SH-SY5Y (cell line): Measurements from ENCODE around the gene KRT82.

Experiments used
- GATA2 ChIP-seq: IDR thresholded peaks from 2 replicates; pipeline ENCODE4 v1.6.1; 2011; ENCODE audit warnings: mild to moderate bottlenecking, low read depth, low read length
- GATA3 ChIP-seq: IDR thresholded peaks from 2 replicates; pipeline ENCODE4 v1.6.1; 2011; ENCODE audit warnings: low read depth, mild to moderate bottlenecking, low read length, moderate library complexity

The KRT82 gene

DNA sequence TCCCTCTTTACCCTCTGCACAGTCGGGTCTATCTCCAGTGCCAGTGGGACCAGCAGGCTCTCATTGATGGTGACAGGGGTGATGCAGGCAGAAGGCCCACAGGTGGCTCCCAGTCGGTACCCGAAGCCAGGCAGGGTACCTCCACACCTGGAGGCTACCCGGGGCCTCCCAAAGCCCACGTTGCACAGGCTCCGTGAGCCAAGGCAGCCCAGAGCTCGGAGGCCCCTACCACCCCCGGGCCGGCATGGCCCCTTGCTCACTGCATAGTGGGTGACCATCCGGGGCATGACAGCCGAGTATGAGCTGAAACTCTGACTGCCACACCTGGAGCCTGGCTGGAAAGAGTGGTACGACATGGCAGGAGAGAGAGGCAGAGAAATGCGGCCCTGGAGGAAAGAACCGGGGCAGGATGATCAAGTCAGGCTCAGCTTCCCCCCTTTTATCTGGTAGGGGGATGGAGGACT is at the start of gene KRT82:
KRT82 (minus strand) TSS at position 414 of the 464 bp plus-strand sequence; CDS start at position 356, 58 bp downstream.
- TF ChIP-seq GATA3, result no peak
- no peak for TF ChIP-seq GATA2

DNA sequence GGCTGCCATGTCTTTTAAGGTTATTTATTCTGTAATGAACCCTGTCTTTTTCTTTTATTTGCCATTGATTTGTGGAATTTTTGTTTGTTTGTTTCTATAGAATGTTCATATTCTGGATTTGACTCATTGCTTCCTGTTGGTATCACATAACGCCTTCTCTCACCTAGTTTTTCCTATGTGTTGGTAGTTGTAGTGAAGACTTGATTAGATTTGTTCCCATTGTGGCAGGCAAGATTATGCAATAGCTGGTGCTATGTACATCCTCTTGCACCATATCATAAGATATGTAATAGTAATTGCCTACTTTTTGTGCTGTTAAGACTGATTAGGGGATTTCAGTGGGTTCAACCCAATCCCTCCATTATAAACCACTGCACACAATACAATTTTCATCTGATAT is 49.7 kb upstream of the KRT82 start:
- TF ChIP-seq GATA2 (no peak), GATA3 (no peak)

DNA sequence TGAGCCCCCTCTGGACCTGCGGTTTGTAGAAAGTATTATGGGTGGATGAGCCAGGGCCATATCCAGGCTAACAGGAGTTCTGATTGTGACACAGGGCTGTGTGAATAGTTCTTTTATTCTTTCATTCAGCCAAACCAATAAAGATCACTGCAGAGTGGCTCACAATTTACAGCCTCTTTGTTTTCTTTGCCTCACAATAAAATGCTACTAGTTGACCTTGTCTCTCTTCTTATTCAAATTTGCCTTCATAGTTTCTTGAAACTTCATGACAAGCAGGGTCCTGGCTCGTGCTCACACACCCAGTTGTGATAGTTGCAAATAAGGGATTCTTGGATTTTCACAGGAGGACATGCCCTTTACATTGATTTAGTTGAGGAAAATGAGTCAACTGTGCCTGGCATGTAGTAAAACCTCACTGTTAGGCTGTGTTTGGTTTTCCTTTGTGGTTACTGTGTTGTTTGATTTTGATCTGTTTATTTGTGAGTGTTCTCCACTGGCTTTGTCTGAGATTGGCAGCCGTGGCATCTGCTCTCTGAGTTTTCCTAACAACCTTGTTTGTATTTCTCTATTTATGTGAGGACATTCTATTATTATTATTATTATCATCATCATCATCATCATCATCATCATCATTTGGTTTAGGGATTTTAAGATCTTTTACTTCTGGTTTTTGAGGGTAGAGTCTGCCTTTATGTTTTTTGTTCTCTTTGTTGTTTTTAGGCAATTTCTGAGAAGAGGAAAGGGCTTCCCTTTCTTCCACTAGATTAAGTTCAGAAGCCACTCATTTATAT is 48.5 kb upstream of the KRT82 start:
- TF ChIP-seq GATA2 (no peak), GATA3 (no peak)

DNA sequence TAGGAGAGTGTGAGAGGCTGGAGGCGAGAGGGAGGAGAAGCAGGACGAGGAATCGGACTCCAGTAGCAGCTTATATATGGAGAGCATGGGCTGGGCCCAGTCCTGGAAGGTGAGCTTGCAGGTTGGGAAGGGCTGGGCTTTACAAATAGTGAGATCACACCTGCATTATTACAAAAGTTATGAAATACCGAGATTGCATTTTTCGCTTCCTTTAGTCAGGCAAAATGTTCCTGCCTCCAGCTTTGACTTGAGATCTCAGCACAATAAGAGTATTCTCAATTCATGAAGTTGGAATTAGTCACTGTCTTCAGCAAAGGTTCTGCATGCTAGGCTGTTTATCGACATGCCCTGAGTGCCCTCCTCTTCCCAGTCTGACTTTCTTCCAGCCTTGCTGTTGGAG is 46.0 kb upstream of the KRT82 start, which contains the start of gene KRT6B:
KRT6B (minus strand) TSS at position 46 of the 400 bp plus-strand sequence. CDS start 68 bp downstream, outside the sequence.
- no peak for TF ChIP-seq GATA2
- no peak for TF ChIP-seq GATA3

DNA sequence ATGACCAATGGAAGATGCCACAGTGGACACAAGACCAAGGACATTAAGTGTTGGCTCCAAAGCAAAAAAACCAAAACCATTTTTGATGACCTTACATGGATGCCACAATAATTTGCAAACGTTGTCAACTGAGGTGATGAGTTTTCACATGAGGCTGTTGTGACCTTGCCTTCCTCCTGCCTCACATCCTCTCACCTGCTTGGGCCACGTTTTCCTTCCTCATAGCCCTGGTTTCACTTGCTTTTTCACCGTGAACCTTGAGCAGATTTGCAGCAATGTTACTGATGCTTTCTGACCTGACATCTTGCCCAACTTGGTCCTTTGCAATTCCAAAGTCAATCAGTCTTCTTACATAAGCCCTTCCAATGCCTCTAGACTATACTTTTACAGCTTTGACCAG is 42.1 kb upstream of the KRT82 start:
- no peak for TF ChIP-seq GATA2
- no peak for TF ChIP-seq GATA3

DNA sequence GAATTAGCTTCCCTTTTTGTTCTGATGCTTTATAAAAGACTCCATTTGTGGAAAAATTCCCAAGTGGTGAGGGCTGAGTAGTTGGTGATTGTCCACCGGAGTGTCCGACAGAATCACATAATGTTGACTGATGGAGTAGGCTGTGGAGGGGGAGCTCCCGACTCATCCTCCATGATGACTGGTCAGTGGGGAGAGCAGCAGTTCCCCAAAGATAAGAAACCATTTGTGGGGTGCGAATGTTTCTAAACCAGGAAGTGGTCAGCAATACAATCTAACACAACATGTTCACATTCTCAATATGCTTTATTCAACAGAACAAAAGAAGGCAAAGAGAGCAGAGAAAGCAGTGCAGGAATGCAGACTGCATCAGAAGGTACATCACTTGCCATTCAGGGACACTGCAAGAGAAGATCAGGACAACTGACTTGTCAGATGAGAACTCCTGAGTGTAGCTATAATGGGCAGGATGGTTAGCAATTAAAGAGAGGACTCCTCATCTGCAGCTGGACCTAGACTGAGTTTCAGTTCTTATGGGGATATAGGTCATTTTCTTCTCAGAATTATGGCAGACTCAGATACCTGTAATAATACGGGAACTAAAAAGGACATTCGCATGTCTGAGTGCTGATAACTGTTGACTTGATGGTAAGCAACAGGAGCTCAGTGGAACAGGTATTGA is 40.4 kb upstream of the KRT82 start:
- TF ChIP-seq GATA3, result no peak
- no peak for TF ChIP-seq GATA2

DNA sequence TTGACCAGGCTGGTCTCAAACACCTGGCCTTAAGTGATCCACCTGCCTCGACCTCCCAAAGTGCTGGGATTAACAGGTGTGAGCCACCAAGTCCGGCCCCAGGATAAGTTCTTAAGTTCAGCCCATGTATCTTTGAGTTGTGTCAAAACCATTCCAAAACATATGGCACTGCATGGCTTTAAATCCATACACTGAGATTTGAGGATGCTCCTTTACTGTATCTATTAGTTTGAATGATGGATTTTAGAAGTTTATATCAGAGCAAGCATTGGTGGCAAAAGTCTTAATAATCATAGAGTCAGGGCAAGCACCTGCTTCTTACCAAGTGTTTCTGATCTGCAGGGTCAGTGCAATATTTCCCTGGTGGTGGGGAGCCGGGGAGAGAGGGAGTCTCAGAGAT is 39.7 kb upstream of the KRT82 start:
- TF ChIP-seq GATA3, result no peak
- no peak for TF ChIP-seq GATA2

DNA sequence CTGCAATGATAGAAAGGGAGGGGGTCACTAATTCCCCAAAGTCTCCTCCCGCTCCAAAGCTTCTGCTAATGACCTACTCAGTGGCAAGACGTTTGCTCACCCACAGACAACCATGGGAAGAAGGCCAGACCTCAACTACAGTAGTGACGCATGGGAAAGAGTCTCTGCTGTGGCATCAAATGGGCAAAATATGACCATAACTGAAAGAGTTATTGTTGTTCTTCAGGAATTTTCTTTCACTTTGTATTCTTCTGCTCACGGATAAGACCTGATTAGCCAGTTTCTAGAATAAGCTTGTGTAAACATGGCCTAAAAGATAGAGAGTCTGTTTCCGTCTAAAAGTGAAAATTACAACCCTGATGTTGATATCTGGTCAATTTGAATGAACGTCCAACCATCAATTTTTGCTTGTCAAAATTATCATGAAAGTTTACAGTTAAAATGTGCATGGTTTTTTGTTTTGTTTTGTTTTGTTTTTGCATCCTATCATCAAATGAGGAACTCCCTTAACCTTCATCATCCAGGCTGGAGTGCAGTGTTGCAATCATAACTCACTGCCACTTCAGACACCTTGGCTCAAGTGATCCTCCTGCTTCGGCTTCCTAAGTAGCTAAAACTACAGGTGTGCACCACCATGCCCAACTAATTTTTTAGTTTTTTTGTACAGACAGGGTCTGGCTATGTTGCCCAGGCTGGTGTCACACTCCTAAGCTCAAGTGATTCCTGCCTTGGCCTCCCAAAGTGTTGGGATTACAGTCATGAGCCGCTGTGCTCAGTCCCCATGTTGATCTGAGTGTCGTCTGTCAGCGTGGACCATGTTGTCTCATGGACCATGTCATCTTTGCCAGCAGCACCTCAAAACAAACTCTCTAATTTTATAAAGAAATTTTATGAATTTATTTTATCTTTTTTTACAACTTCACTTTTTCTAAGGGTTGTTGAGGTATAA is 38.8 kb upstream of the KRT82 start:
- TF ChIP-seq GATA3, result no peak
- TF ChIP-seq GATA2, result no peak

DNA sequence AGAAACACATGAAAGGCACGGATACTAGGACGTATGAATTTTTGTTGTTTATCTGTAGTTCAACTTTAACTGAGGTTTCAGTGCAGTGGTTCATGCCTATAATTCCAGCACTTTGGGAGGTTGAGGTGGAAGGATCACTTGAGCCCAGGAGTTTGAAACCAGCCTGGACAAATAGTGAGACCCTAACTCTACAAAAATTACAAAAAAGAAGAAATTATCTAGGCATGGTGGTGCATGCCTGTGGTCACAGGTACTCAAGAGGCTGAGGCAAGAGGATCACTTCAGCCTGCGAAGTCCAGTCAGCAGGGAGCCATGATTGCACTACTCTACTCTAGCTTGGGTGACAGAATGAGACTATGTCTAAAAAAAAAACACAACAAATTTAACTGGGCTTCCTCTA is 37.8 kb upstream of the KRT82 start:
- TF ChIP-seq GATA3 (no peak), GATA2 (no peak)

DNA sequence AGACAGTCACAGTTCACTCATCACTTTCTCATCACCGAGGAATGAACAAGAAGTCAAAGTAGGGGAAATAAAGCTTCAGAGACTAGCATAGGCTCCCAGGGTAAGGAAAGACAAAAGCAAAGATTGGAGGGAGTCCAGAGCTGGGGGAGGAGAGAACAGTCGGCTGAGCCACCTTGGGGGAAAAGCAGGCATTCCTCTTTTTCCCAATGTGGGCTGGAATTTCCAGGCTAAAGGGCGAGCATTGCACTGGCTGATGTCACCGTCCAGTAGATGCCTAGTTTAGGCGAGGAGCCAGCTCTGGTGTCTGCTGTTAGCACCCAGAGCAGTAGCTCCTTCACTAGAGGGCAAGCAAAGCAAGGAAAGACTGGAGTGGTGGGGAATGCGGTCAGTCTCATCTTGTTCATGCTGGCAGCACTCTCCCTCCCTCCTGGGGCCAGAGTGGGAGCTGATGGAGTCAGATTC is 36.5 kb upstream of the KRT82 start:
- TF ChIP-seq GATA3 (no peak), GATA2 (no peak)

DNA sequence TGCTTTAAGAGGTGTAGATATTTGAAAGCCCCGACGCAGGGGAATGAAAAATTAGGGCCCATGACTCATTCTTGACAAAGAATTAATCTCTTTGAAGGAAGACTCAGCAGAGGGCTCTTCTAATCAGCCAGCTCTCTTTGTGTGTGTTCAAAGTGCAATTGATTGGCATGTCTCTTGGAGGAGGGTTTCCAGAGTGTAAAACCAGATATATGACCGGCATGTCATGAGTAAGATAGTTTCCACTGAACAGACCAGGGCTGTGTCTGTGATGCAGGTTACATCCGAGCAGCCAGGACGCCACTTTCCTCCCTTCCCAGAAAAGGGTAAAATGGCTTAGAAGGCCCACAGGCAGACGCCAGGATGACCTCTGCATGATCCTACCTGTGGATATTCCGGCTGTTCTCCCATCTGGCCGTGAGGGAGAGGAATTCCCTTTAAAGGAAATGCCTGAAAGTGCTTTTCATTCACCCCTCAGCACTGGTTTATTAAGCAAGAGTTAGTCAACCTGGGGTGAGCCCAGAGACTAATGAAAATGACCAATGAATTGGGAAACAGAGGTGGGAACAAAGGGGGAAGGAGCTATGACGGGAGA is 35.3 kb upstream of the KRT82 start:
- TF ChIP-seq GATA2 (no peak), GATA3 (no peak)

DNA sequence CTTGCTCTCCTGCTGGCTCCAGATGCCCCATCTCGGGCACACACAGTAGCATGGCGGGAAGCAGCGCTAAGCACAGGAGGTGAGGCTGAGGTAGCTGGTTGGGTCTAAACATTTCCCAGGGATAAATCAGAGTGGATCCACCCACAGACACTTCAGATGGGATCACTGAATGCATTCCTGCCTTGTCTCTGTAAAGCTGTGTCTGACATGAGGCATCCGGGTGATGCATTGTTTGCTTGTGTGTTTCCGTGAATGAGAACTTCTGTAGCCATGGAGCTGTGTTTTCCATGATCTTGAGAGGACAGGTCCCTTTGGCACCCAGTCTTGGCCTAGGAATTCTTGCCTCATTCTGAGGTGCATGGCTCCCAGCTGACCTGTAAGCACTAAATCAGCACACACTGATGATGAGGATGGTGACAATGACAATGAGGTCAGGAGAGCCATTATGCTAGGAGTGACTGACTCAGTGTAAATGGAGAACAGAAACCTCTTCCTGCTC is 34.7 kb upstream of the KRT82 start:
- TF ChIP-seq GATA3 (no peak), GATA2 (no peak)

DNA sequence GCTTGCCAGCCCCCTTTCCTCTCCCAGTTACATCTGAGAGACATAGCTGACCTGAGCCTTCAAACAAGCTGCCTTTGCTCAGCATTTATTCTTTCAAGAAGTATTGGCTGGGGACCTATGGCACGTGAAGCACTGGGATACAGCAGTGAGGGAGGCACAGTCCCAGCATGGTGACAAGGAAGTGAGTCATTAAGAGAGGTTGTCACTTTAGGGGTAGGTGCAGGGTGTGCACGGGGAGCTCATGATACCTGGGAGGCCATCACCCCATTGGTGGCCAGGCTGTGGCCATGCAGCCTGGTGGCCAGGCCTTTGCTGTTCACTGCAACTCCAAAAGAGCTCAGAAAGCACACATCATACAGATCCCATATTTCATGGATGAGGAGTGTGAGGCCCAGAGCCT is 33.7 kb upstream of the KRT82 start:
- TF ChIP-seq GATA2, result no peak
- no peak for TF ChIP-seq GATA3
